Neural progenitor cell (in vitro differentiated cells): Measurements from ENCODE around the gene RGL4.

Experiments
- CTCF ChIP-seq: fragments of 200-600 bp; sonication (generic); IDR thresholded peaks from 2 replicates; pipeline ENCODE4 v1.5.1; 2017; ENCODE audit warnings: antibody characterized with exemption, mild to moderate bottlenecking
- EZH2 ChIP-seq: fragments of 200-600 bp; sonication (generic); IDR thresholded peaks from 2 replicates; pipeline ENCODE4 v1.6.1; 2017; ENCODE audit warnings: antibody characterized with exemption, mild to moderate bottlenecking, moderate library complexity
- EZH2phosphoT487 ChIP-seq: fragments of 200-600 bp; sonication (generic); IDR thresholded peaks from 2 replicates; pipeline ENCODE4 v1.6.1; 2017; ENCODE audit warnings: antibody characterized with exemption

- TF ChIP-seq CTCF = no peak
- no peak for TF ChIP-seq EZH2
- no peak for TF ChIP-seq EZH2phosphoT487
Measured at GRCh38 chr22:23688121-23688520, 2.7 kb upstream of the RGL4 start.
